HUES6 (cell line): ENCODE results near the gene NDC80.
"Not testable (repeated sequence)": the region's sequence is repeated elsewhere in the genome, so short reads cannot be mapped to it uniquely, and the experiment has no call there.

Experiments used
- H3K27ac ChIP-seq: 2 replicates; pipeline ENCODE4 v1.7.0; 2013; ENCODE audit warnings: low read depth, mild to moderate bottlenecking, low read length, inconsistent platforms
- H3K27me3 ChIP-seq: 2 replicates; pipeline ENCODE4 v1.6.1; 2013; ENCODE audit warnings: low read length; ENCODE audit not compliant: control insufficient read depth, insufficient read depth
- H3K36me3 ChIP-seq: 2 replicates; pipeline ENCODE4 v1.6.1; 2013; ENCODE audit warnings: low read length; ENCODE audit not compliant: control insufficient read depth, insufficient read depth
- H3K4me1 ChIP-seq: 2 replicates; pipeline ENCODE4 v1.6.1; 2013; ENCODE audit warnings: low read length; ENCODE audit not compliant: control insufficient read depth, insufficient read depth
- H3K4me3 ChIP-seq: 2 replicates; pipeline ENCODE4 v1.5.1; 2013; ENCODE audit warnings: low read depth, low read length
- H3K9ac ChIP-seq: one replicate; pipeline ENCODE4 v1.6.1; 2013; ENCODE audit warnings: mild to moderate bottlenecking, low read length
- H3K9me3 ChIP-seq: 2 replicates; pipeline ENCODE4 v1.6.1; 2013; ENCODE audit warnings: low read depth, low read length; ENCODE audit not compliant: control insufficient read depth, insufficient read depth

The NDC80 gene

DNA sequence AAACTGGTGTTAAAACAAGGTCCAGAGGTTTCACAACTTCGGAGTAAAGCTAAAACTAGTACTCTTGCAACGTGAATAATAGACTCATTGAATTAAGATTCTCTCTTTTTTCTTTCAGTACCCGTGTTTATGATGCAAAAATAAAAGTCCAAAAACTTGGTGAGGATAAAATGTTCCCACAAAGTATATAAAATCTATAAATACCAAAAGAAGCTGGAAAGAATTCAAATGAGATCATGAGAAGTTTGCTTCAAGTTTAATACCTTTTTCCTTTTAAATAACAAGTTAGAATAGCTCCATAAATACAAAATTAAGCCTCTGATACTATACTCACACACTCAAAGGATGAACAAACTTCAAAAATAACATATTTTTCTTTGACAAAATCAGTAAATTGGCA is 34.1 kb upstream of the NDC80 start:
- Histone ChIP-seq H3K27me3 (no peaks in the 10 kb centered on the region), H3K4me1 (peaks cover 5% of the 10 kb centered on the region; the same call in 1 of the 2 replicates), H3K4me3 (no peak overlapping the region), H3K27ac (no peak overlapping the region), H3K36me3 (no peaks in the 10 kb centered on the region), H3K9ac (no peak overlapping the region), H3K9me3 (0 out of 2 replicates have a peak, but pooled peaks cover 8% of the 10 kb centered on the region)

DNA sequence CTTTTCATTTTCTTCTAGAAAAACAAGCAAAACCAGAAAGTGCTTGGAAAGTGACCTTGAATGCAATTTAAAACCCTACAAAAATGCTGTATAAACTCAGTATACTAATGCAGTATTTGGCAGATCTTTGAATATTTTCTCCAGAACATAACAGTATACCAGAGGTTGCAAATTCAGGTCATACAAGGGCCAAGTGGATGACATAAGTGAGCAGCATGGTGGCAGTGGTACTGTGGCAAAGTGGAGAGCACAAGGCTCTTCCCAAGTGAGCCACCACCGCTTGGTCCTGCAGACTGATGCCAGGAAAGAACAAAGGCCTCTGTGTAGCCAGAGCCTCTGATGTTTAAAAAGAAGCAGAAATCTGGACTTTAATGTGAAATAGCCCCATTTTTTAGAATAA is 33.1 kb upstream of the NDC80 start:
- Histone ChIP-seq H3K36me3 (no peaks in the 10 kb centered on the region), H3K9me3 (no peaks in the 10 kb centered on the region), H3K9ac (no peak overlapping the region), H3K4me1 (peaks cover 5% of the 10 kb centered on the region; the same call in 1 of the 2 replicates), H3K27ac (no peak overlapping the region), H3K4me3 (no peak overlapping the region), H3K27me3 (no peaks in the 10 kb centered on the region)

GRCh38 chr18:2538844-2539243 is 32.5 kb upstream of the NDC80 start:
- Histone ChIP-seq H3K27ac (0 out of 2 replicates have a peak overlapping the region, but pooled peaks have one; percentile 11), H3K9ac (no peak overlapping the region), H3K9me3 (no peaks in the 10 kb centered on the region), H3K36me3 (no peaks in the 10 kb centered on the region), H3K27me3 (no peaks in the 10 kb centered on the region), H3K4me1 (peaks cover 5% of the 10 kb centered on the region; the same call in 1 of the 2 replicates), H3K4me3 (no peak overlapping the region)

DNA sequence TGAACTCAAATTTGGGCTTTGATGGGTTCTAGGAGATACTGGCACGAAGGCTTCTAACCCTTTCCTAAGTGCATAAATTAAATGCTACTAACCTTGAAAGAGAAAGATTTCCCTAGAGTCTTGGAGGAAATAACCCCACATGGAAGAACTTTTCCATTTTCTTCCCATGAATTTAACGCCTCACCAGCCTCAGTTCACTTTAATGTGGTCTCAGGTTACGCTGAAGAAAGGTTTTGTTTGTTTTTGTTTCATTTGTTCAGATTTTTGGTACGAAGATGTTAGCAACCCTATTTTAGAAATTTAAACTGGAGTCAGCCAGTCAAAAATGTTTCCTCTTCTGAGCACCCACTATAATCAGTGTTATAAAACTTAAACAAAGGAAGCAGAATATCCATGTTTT is 30.8 kb upstream of the NDC80 start:
- H3K4me1 ChIP-seq, result peaks cover 5% of the 10 kb centered on the region; the same call in 1 of the 2 replicates
- H3K27ac ChIP-seq, result no peak overlapping the region
- no peaks in the 10 kb centered on the region for H3K9me3 ChIP-seq
- H3K4me3 ChIP-seq, result no peak overlapping the region
- H3K27me3 ChIP-seq, result no peaks in the 10 kb centered on the region
- no peak overlapping the region for H3K9ac ChIP-seq
- H3K36me3 ChIP-seq, result no peaks in the 10 kb centered on the region

DNA sequence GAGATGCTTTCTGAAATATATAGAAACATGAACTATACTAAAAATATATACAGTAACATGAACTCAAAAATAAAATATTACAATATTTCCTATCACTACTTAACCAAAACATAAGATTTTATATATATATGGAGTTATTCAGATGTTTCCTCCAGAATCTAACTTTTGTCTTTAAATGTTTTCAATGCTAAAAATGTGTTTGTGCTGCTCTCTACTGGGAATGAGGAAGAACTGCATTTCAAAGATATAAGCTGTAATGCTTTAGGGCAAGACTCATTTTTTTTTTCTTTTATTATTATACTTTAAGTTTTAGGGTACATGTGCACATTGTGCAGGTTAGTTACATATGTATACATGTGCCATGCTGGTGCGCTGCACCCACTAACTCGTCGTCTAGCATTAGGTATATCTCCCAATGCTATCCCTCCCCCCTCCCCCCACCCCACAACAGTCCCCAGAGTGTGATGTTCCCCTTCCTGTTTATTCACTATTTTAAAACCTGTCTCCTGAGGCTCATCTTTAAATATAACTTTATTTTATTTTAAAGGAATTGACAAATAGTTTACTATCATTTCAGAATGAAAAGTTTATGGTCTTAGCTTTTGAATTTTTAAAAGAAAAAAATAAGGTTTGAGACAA is 29.3 kb upstream of the NDC80 start:
- H3K4me1 ChIP-seq, H3K9ac ChIP-seq, H3K27ac ChIP-seq: not testable (repeated sequence)

GRCh38 chr18:2545155-2545554 is 26.2 kb upstream of the NDC80 start:
- no peak overlapping the region for H3K27ac ChIP-seq
- peaks cover 3% of the 10 kb centered on the region; the same call in 1 of the 2 replicates for H3K36me3 ChIP-seq
- H3K4me1 ChIP-seq, result peaks cover 5% of the 10 kb centered on the region; the same call in 1 of the 2 replicates
- no peaks in the 10 kb centered on the region for H3K27me3 ChIP-seq
- H3K9ac ChIP-seq, result no peak overlapping the region
- no peak overlapping the region for H3K4me3 ChIP-seq
- no peaks in the 10 kb centered on the region for H3K9me3 ChIP-seq

More for the DNA sequence above, 29.3 kb upstream of the NDC80 start:
- not testable (repeated sequence) for H3K9me3 ChIP-seq, H3K36me3 ChIP-seq, H3K4me3 ChIP-seq, H3K27me3 ChIP-seq

GRCh38 chr18:2547477-2548087 is 23.8 kb upstream of the NDC80 start:
- Histone ChIP-seq H3K36me3 (peaks cover 7% of the 10 kb centered on the region; the same call in 1 of the 2 replicates), H3K27me3 (no peaks in the 10 kb centered on the region), H3K9ac (no peak overlapping the region), H3K4me3 (no peak overlapping the region), H3K4me1 (no peaks in the 10 kb centered on the region), H3K27ac (no peak overlapping the region), H3K9me3 (no peaks in the 10 kb centered on the region)

GRCh38 chr18:2549462-2549861 is 21.9 kb upstream of the NDC80 start:
- H3K9me3 ChIP-seq, result no peaks in the 10 kb centered on the region
- no peak overlapping the region for H3K27ac ChIP-seq
- no peak overlapping the region for H3K9ac ChIP-seq
- H3K36me3 ChIP-seq, result peaks cover 7% of the 10 kb centered on the region; the same call in 1 of the 2 replicates
- no peaks in the 10 kb centered on the region for H3K27me3 ChIP-seq
- H3K4me1 ChIP-seq, result no peaks in the 10 kb centered on the region
- no peak overlapping the region for H3K4me3 ChIP-seq

DNA sequence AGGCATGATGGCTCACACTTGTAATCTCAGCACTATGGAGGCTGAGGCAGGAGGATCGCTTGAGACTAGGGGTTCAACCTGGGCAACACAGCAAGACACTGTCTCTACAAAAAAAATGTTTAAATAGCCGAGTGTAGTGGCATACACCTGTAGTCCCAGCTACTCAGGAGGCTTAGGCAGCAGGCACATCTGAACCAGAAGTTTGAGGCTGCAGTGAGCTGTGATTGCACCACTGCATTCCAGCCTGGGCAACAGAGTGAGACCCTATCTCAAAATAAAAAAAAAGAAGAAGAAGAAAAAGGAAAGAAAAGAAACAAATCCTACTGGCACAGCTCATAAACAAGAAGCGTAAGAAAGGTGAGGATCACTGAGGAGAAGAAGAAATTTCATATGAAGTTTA is 19.9 kb upstream of the NDC80 start:
- Histone ChIP-seq H3K4me3 (no peak overlapping the region), H3K27ac (no peak overlapping the region), H3K27me3 (no peaks in the 10 kb centered on the region), H3K4me1 (peaks cover 6% of the 10 kb centered on the region), H3K9ac (no peak overlapping the region), H3K36me3 (peaks cover 7% of the 10 kb centered on the region; the same call in 1 of the 2 replicates), H3K9me3 (no peaks in the 10 kb centered on the region)

- peaks cover 14% of the 10 kb centered on the region for H3K4me1 ChIP-seq
- no peak overlapping the region for H3K4me3 ChIP-seq
These were observed 16.7 kb upstream of the NDC80 start for GRCh38 chr18:2554696-2555095.

DNA sequence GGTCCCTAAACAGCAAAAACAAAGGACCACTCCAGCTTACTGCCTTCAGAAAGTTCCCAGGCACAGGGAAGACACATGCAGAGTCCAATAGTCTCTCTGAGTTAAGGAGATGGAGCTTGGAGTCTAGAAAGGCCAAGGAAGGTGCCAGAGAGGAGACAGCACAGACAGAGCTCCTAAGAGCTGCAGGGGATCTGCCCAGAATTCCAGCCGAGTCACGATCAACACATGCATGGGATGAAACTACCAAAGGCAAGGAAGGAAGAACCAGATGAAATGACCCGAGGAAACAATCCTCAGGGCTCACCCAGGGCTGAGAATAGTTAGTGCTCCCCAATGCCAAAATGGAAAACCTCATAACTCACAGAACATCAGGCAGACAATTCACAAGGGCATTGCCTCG is 15.5 kb upstream of the NDC80 start:
- no peaks in the 10 kb centered on the region for H3K9me3 ChIP-seq
- peaks cover 14% of the 10 kb centered on the region for H3K4me1 ChIP-seq
- H3K4me3 ChIP-seq, result no peak overlapping the region
- no peak overlapping the region for H3K9ac ChIP-seq
- no peaks in the 10 kb centered on the region for H3K27me3 ChIP-seq
- H3K27ac ChIP-seq, result no peak overlapping the region; the same call in 1 of the 2 replicates
- H3K36me3 ChIP-seq, result peaks cover 4% of the 10 kb centered on the region; the same call in 1 of the 2 replicates

More at GRCh38 chr18:2554696-2555095, 16.7 kb upstream of the NDC80 start:
- Histone ChIP-seq H3K27me3 (no peaks in the 10 kb centered on the region), H3K9me3 (no peaks in the 10 kb centered on the region), H3K36me3 (peaks cover 4% of the 10 kb centered on the region; the same call in 1 of the 2 replicates), H3K27ac (no peak overlapping the region), H3K9ac (no peak overlapping the region)
